GM20000 (cell line): Measurements from ENCODE around the gene DNAJC8.

ENCODE experiments used
- DNase-seq: peaks from one replicate; pipeline ENCODE4 v3.0.0; 2012; ENCODE audit warnings: low spot score
- CTCF ChIP-seq: IDR thresholded peaks from 2 replicates; pipeline ENCODE4 v1.5.1; 2012; ENCODE audit warnings: mild to moderate bottlenecking, control low read depth; ENCODE audit errors: extremely low read depth, missing control alignments

Gene DNAJC8

GRCh38 chr1:28176492-28177470, 56.0 kb downstream of the DNAJC8 start, which contains the start of gene PTAFR:
Gene PTAFR, minus strand, starts transcription at chr1:28176690. Its CDS starts 25,669 bp downstream, at chr1:28151021.
- peak; percentile 44 for DNase-seq
- no peak for TF ChIP-seq CTCF

- no peak for TF ChIP-seq CTCF
- DNase-seq, result no peak
These were observed 56.8 kb downstream of the DNAJC8 start for GRCh38 chr1:28175955-28176485.

- no peak for TF ChIP-seq CTCF
- DNase-seq, result no peak
These were observed 58.9 kb downstream of the DNAJC8 start for GRCh38 chr1:28173980-28174297.

GRCh38 chr1:28173151-28173979, 59.5 kb downstream of the DNAJC8 start:
- no peak for TF ChIP-seq CTCF
- DNase-seq, result no peak

GRCh38 chr1:28172713-28173150, 60.1 kb downstream of the DNAJC8 start:
- TF ChIP-seq CTCF, result no peak
- peak; percentile 57 for DNase-seq

GRCh38 chr1:28171246-28171645, 61.6 kb downstream of the DNAJC8 start:
- TF ChIP-seq CTCF, result no peak
- no peak for DNase-seq

- no peak for DNase-seq
- no peak for TF ChIP-seq CTCF
These were observed 62.7 kb downstream of the DNAJC8 start for GRCh38 chr1:28170001-28170596.
